Chondrocyte (in vitro differentiated cells): ENCODE results near the gene CPNE7. TPM values are rescaled to one million over a fixed set of nuclear protein-coding genes. Genes with fewer than 3 reads are reported as not detected.
A peak's percentile ranks its signal among the peaks of the same experiment; 100 is the strongest.

Experiments
- DNase-seq: peaks from one replicate; pipeline ENCODE4 v3.0.0; 2021; ENCODE audit warnings: mixed read lengths, low spot score
- H3K27ac Mint-ChIP-seq: one replicate; pipeline ENCODE4 v1.8.0; 2021; ENCODE audit warnings: mild to moderate bottlenecking, moderate library complexity, mixed read lengths; ENCODE audit not compliant: unreplicated experiment
- H3K27me3 Mint-ChIP-seq: 2 replicates; pipeline ENCODE4 v1.8.0; 2021; ENCODE audit warnings: low read depth, mixed read lengths
- H3K36me3 Mint-ChIP-seq: 2 replicates; pipeline ENCODE4 v1.8.0; 2021; ENCODE audit warnings: low read depth, mixed read lengths
- H3K4me1 Mint-ChIP-seq: 2 replicates; pipeline ENCODE4 v1.8.0; 2021; ENCODE audit warnings: low read depth, mild to moderate bottlenecking, mixed read lengths
- H3K4me3 Mint-ChIP-seq: one replicate; pipeline ENCODE4 v1.8.0; 2021; ENCODE audit warnings: mild to moderate bottlenecking, moderate library complexity, mixed read lengths; ENCODE audit not compliant: unreplicated experiment
- H3K9me3 Mint-ChIP-seq: 2 replicates; pipeline ENCODE4 v1.8.0; 2021; ENCODE audit warnings: low read depth, mixed read lengths
- total RNA-seq: library from RNA; stranded (reverse); gene quantifications from 3 replicates; pipeline ENCODE4 v1.2.1, GENCODE V29; 2021
- TF ChIP-seq, protein P1 (sequence below): fragments of 200-600 bp; sonication (generic); IDR thresholded peaks from 2 replicates; pipeline ENCODE4 v1.5.0; 2021; ENCODE audit warnings: antibody characterized with exemption, mild to moderate bottlenecking, moderate library complexity

CPNE7 gene
- total RNA-seq, 1 donor from 2014 or later: 15.5 TPM

DNA sequence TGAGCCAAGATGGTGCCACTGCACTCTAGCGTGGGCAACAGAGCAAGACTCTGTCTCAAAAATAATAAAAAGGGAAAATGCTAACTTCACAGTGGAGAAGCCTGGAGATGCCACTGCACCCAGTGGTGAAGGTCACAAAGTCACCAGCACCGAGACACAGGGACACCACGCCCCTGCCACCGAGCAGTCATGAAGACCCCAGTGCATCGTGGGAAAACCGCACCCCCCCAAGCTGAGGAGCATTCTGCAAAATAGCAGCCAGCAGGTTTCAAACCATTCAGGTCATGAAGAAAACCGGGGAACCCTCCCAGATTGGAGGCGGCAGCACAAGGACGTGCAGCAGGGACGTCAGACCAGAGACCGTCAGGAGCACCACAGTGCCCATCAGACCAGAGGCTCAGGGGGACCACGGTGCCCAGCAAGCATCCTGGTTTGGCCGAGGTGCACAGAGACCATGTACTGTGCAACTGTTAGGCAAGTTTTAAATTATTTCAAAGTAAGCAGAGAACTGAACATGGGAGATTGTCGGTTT, 68.3 kb downstream of the CPNE7 start:
- Mint-ChIP-seq H3K36me3 (peaks cover 11% of the 10 kb centered on the region), H3K27me3 (no peaks in the 10 kb centered on the region), H3K9me3 (no peaks in the 10 kb centered on the region), H3K4me1 (peaks cover 8% of the 10 kb centered on the region), H3K4me3 (no peak overlapping the region), H3K27ac (no peak overlapping the region)
- no peak for DNase-seq
- TF ChIP-seq, protein P1, sequence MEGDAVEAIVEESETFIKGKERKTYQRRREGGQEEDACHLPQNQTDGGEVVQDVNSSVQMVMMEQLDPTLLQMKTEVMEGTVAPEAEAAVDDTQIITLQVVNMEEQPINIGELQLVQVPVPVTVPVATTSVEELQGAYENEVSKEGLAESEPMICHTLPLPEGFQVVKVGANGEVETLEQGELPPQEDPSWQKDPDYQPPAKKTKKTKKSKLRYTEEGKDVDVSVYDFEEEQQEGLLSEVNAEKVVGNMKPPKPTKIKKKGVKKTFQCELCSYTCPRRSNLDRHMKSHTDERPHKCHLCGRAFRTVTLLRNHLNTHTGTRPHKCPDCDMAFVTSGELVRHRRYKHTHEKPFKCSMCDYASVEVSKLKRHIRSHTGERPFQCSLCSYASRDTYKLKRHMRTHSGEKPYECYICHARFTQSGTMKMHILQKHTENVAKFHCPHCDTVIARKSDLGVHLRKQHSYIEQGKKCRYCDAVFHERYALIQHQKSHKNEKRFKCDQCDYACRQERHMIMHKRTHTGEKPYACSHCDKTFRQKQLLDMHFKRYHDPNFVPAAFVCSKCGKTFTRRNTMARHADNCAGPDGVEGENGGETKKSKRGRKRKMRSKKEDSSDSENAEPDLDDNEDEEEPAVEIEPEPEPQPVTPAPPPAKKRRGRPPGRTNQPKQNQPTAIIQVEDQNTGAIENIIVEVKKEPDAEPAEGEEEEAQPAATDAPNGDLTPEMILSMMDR: no peak

DNA sequence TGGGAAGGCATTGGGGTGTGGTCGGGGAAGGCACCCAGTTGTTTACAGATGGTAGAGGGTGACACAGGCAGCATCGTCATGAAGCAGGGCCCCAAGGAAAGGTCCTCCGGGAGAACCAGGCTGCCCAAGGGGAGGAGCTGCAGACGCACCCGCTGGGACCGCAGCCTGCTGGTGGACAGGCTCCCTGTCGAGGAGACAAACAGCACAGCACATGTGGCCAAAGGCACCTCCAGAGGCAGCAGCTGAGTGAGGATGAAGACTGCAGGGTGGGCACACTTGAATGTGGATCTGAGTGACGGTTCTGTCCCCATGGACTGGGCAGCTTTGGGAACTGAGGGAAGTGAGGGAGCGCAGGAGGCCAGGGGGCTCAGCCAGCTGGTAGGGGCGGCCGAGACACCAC, 69.6 kb downstream of the CPNE7 start:
- DNase-seq: no peak
- H3K36me3 Mint-ChIP-seq: peaks cover 14% of the 10 kb centered on the region
- no peak overlapping the region for H3K4me3 Mint-ChIP-seq
- peaks cover 8% of the 10 kb centered on the region for H3K4me1 Mint-ChIP-seq
- H3K27me3 Mint-ChIP-seq: no peaks in the 10 kb centered on the region
- H3K9me3 Mint-ChIP-seq: no peaks in the 10 kb centered on the region
- TF ChIP-seq, protein P1: no peak
- no peak overlapping the region for H3K27ac Mint-ChIP-seq

DNA sequence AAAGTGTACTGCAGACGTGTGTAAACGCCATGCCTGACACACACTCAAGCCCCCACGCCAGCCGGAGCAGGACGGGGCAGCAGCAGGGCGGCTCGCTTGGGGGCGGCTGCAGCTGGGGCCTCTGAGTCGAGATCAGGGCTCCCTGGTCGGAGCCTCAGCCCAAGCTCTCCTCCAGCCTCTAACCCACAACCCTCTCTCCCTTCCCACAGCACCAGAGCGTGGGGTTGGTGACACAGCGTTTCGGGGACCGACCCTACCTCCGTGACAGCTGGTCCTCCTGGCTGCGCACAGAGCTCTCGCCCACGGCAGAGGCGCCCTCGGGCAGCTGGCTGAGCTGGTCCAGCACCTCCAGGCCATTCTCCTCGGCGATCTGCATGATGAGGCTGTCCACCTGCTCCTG, 70.7 kb downstream of the CPNE7 start:
- Mint-ChIP-seq H3K4me3 (no peak overlapping the region), H3K27me3 (no peaks in the 10 kb centered on the region), H3K9me3 (no peaks in the 10 kb centered on the region), H3K36me3 (peaks cover 16% of the 10 kb centered on the region), H3K4me1 (peaks cover under 1% of the 10 kb centered on the region), H3K27ac (peak overlapping the region; percentile 36)
- no peak for DNase-seq
- TF ChIP-seq, protein P1: no peak

Other genes with a start within 250 kb of the CPNE7 start
- 106 to 185 TPM (median 180 TPM) in 3 replicates for gene ANKRD11, start 85.2 kb upstream of the CPNE7 start, total RNA-seq
- gene SPG7, start 67.4 kb upstream of the CPNE7 start, total RNA-seq: 84.6 to 127 TPM (median 87.6 TPM) in 3 replicates
- gene RPL13, start 15.1 kb upstream of the CPNE7 start, total RNA-seq: 1,149 to 1,324 TPM (median 1,165 TPM) in 3 replicates
- not detected in 3 replicates for gene DPEP1, start 37.9 kb downstream of the CPNE7 start, total RNA-seq
- 65.3 to 76.8 TPM (median 69.9 TPM) in 3 replicates for gene CHMP1A, start 82.0 kb downstream of the CPNE7 start, total RNA-seq
- gene SPATA33, start 82.1 kb downstream of the CPNE7 start, total RNA-seq: 8.8 to 12.6 TPM (median 10.3 TPM) in 3 replicates
- gene CDK10, start 110.9 kb downstream of the CPNE7 start, total RNA-seq: 43.7 to 63.0 TPM (median 45.8 TPM) in 3 replicates
- 7.0 to 10.3 TPM (median 9.3 TPM) in 3 replicates for gene SPATA2L, start 125.9 kb downstream of the CPNE7 start, total RNA-seq
- gene VPS9D1, start 145.1 kb downstream of the CPNE7 start, total RNA-seq: 20.3 to 26.6 TPM (median 20.4 TPM) in 3 replicates
- 16.2 to 23.0 TPM (median 17.4 TPM) in 3 replicates for gene ZNF276, start 145.8 kb downstream of the CPNE7 start, total RNA-seq
- 5.9 to 20.2 TPM (median 6.5 TPM) in 3 replicates for gene FANCA, start 240.9 kb downstream of the CPNE7 start, total RNA-seq